HepG2 (cell line): Measurements from ENCODE around the gene RPA1. TPM values are rescaled to one million over a fixed set of nuclear protein-coding genes. Genes with fewer than 3 reads are reported as not detected.
A peak's percentile ranks its signal among the peaks of the same experiment; 100 is the strongest.

Source experiments
- ATAC-seq: fragments of 200-7000 bp; cut with Tn5 transposase; 3 replicates; pipeline ENCODE4 v1.9.1; 2020; ENCODE audit warnings: mild to moderate bottlenecking, moderate library complexity
- BruUV-seq: library from RNA; stranded (reverse); fragments of 400-500 nt; replicated peaks from 2 replicates; lab custom pipeline; 2021; lab: Mats Ljungman, UMichigan
- CTCF ChIA-PET: fragments of 300-600 bp; formaldehyde crosslinking; extraction: SDS; loops from one replicate; lab custom pipeline; 2021; ENCODE audit warnings: low total read pairs, inconsistent platforms, low intra/inter-chr PET ratio; lab: Yijun Ruan, JAX
- POLR2A ChIA-PET: fragments of 350-600 bp; sonication (Branson Sonifier 250); formaldehyde crosslinking; loops from one replicate; lab custom pipeline; 2020; ENCODE audit warnings: antibody characterized with exemption, inconsistent platforms; lab: Yijun Ruan, JAX
- DNase-seq: peaks from one replicate; pipeline ENCODE4 v3.0.0-alpha.2; 2015; ENCODE audit warnings: low spot score
- FAIRE-seq: peaks from 3 replicates; lab custom pipeline; 2011; peaks lifted over from hg19 to GRCh38; lab: Jason Lieb, UNC
- H2AFZ ChIP-seq: one replicate; pipeline ENCODE4 v1.6.1; 2011; ENCODE audit warnings: low read length, inconsistent platforms
- H3K27ac ChIP-seq: fragments of 300-600 bp; 3 replicates; pipeline ENCODE4 v1.8.0; 2011; ENCODE audit warnings: mixed run types, mild to moderate bottlenecking, mixed read lengths, low read length, inconsistent platforms; ENCODE audit not compliant: insufficient read depth; ENCODE audit errors: extremely low read length
- H3K27me3 ChIP-seq, 2 experiments: fragments of 200-600 bp in 1 of 2; 2 replicates in 1 of 2; 3 replicates in 1 of 2; pipeline versions ENCODE4 v1.6.0 to v1.8.0; 2011; ENCODE audit warnings: low read length in 2 of 2, mild to moderate bottlenecking in 2 of 2, moderate library complexity in 2 of 2, inconsistent platforms in 1 of 2; ENCODE audit not compliant: insufficient read depth in 2 of 2, control insufficient read depth in 1 of 2
- H3K36me3 ChIP-seq, 2 experiments: fragments of 200-600 bp in 1 of 2; replicated peaks in 1 of 2; 2 replicates in 1 of 2; 3 replicates in 1 of 2; pipeline versions ENCODE4 v1.5.1 to v1.8.0; 2011; ENCODE audit warnings: low read length in 2 of 2, inconsistent platforms in 1 of 2; ENCODE audit not compliant: insufficient read depth in 2 of 2, control insufficient read depth in 1 of 2
- H3K4me1 ChIP-seq: 2 replicates; pipeline ENCODE4 v1.5.1; 2012; ENCODE audit warnings: low read length, inconsistent platforms; ENCODE audit not compliant: insufficient read depth
- H3K4me2 ChIP-seq: 2 replicates; pipeline ENCODE4 v1.6.0; 2011; ENCODE audit warnings: low read depth, low read length, inconsistent platforms
- H3K4me3 ChIP-seq, 3 experiments: fragments of 200-600 bp in 1 of 3; sonication (generic), shearing (Covaris generic) in 1 of 3; replicated peaks in 1 of 3; 2 replicates each; pipeline ENCODE4 v1.5.1; 2011 to 2016; ENCODE audit warnings: low read length in 3 of 3, inconsistent platforms in 2 of 3, low read depth in 2 of 3, mild to moderate bottlenecking in 2 of 3, control low read depth in 1 of 3, mixed read lengths in 1 of 3; ENCODE audit not compliant: insufficient read depth in 1 of 3
- H3K79me2 ChIP-seq: one replicate; pipeline ENCODE4 v1.6.1; 2011; ENCODE audit warnings: low read length, inconsistent platforms; ENCODE audit not compliant: insufficient read depth
- H3K9ac ChIP-seq: 2 replicates; pipeline ENCODE4 v1.6.0; 2011; ENCODE audit warnings: mild to moderate bottlenecking, low read depth, low read length, inconsistent platforms; ENCODE audit not compliant: insufficient read depth
- H3K9me3 ChIP-seq: 2 replicates; pipeline ENCODE4 v1.5.1; 2012; ENCODE audit warnings: mild to moderate bottlenecking, low read length
- H4K20me1 ChIP-seq: 2 replicates; pipeline ENCODE4 v1.6.0; 2011; ENCODE audit warnings: inconsistent platforms, mild to moderate bottlenecking, low read length, moderate library complexity; ENCODE audit not compliant: insufficient read depth
- CCAR2 ChIP-seq: fragments of 200-400 bp; formaldehyde crosslinking; optimal IDR thresholded peaks from 2 replicates; pipeline ENCODE3; 2018; ENCODE audit warnings: low read depth, mild to moderate bottlenecking, low read length, moderate library complexity
- HOXA3 ChIP-seq: sonication (generic); formaldehyde crosslinking; IDR thresholded peaks from 2 replicates; pipeline ENCODE4 v1.5.0; 2020; ENCODE audit warnings: missing genetic modification reagents
- NKX3-1 ChIP-seq: sonication (generic); formaldehyde crosslinking; IDR thresholded peaks from 2 replicates; pipeline ENCODE4 v1.5.0; 2020; ENCODE audit warnings: missing genetic modification reagents
- RXRB ChIP-seq: IDR thresholded peaks from 2 replicates; pipeline ENCODE4 v1.6.1; 2016; ENCODE audit warnings: borderline replicate concordance, missing genetic modification reagents, missing compliant biosample characterization
- SAFB2 ChIP-seq: sonication (generic); formaldehyde crosslinking; IDR thresholded peaks from 2 replicates; pipeline ENCODE4 v1.5.1; 2020; ENCODE audit warnings: missing genetic modification reagents, low read depth, mild to moderate bottlenecking, borderline replicate concordance
- TFE3 ChIP-seq: IDR thresholded peaks from 2 replicates; pipeline ENCODE4 v1.6.1; 2016
- TGIF2 ChIP-seq: IDR thresholded peaks from 2 replicates; pipeline ENCODE4 v1.6.1; 2016; ENCODE audit warnings: control low read depth, missing compliant biosample characterization
- U2AF2 ChIP-seq: fragments of 200-400 bp; formaldehyde crosslinking; IDR thresholded peaks from 2 replicates; pipeline ENCODE4 v1.6.1; 2017; ENCODE audit warnings: low read depth, mild to moderate bottlenecking, low read length
- ZBTB42 ChIP-seq: sonication (generic); formaldehyde crosslinking; IDR thresholded peaks from 2 replicates; pipeline ENCODE4 v1.5.0; 2020; ENCODE audit warnings: mild to moderate bottlenecking, missing genetic modification reagents
- ZFX ChIP-seq: sonication (generic); formaldehyde crosslinking; IDR thresholded peaks from 2 replicates; pipeline ENCODE4 v1.4.0; 2020; ENCODE audit warnings: mild to moderate bottlenecking, low read depth, missing genetic modification reagents, moderate library complexity
- ZGPAT ChIP-seq: IDR thresholded peaks from 2 replicates; pipeline ENCODE4 v1.6.1; 2016; ENCODE audit warnings: mild to moderate bottlenecking
- ZMAT3 ChIP-seq: sonication (generic); formaldehyde crosslinking; conservative IDR thresholded peaks from 2 replicates; pipeline ENCODE4 v1.7.0; 2021; ENCODE audit warnings: missing genetic modification reagents
- ZNF337 ChIP-seq: sonication (generic); formaldehyde crosslinking; IDR thresholded peaks from 2 replicates; pipeline ENCODE4 v1.5.1; 2020; ENCODE audit warnings: missing genetic modification reagents, low read depth, mild to moderate bottlenecking, borderline replicate concordance
- ZNF720 ChIP-seq: sonication (generic); formaldehyde crosslinking; IDR thresholded peaks from 2 replicates; pipeline ENCODE4 v1.4.0; 2020; ENCODE audit warnings: missing genetic modification reagents
- WGBS: methylation state at CpG from one replicate; pipeline ENCODE4 v1.1.6; 2017; ENCODE audit warnings: low lambda C conversion rate; 5-methylcytosine and 5-hydroxymethylcytosine counted together
- in situ Hi-C: cut with HindIII; loops from 2 replicates; pipeline ENCODE4 v1.10.0; 2017; ENCODE audit warnings: low pct_unique_long_range_greater_than_20kb; ENCODE audit not compliant: extremely low pct_ligation_motif_present
- intact Hi-C: fragments of 100-400 bp; cut with micrococcal nuclease; formaldehyde crosslinking; loops from one replicate; pipeline ENCODE4 v1.10.0; 2022; ENCODE audit not compliant: unreplicated experiment
- polyA plus RNA-seq, 8 experiments: library from polyadenylated mRNA; depleted of rRNA in 3 of 8; stranded (reverse) in 7 of 8; unstranded in 1 of 8; fragments of >200 nt; fragmentation: Illumina TruSeq in 4 of 8; extraction: Trizol in 4 of 8; gene quantifications; 2 replicates each; pipeline versions ENCODE4 v1.2.1 to v1.2.3, GENCODE V29; 2011 to 2016; ENCODE audit warnings: low read depth in 4 of 8, missing spikeins in 1 of 8, mixed read lengths in 1 of 8; ENCODE audit not compliant: insufficient read depth in 1 of 8
- total RNA-seq, 5 experiments: library from RNA; depleted of rRNA; stranded (reverse); fragments of >200 nt; fragmentation: Illumina TruSeq; extraction: Trizol; gene quantifications; 2 replicates each; pipeline ENCODE4 v1.2.3, GENCODE V29; 2016; ENCODE audit warnings: low read depth in 1 of 5
- TF ChIP-seq, protein P1 (sequence below): fragments of 450-650 bp; IDR thresholded peaks from 2 replicates; pipeline ENCODE4 v1.6.1; 2016
- TF ChIP-seq, protein P2 (sequence below): IDR thresholded peaks from 2 replicates; pipeline ENCODE4 v1.6.1; 2016; ENCODE audit warnings: mild to moderate bottlenecking, missing biosample characterization, missing genetic modification reagents

Gene RPA1
- total and polyA plus RNA-seq, 2 of the 13 experiments (the other 11 are each of a cell fraction or from before 2014, with no cell fraction given), result 13.9 to 37.6 TPM

- intact Hi-C loops (no loop called here), in situ Hi-C loops (no loop called here)
- Histone ChIP-seq H3K4me1 (peaks cover 7% of the 10 kb centered on the region; the same call in 1 of the 2 replicates), H3K4me3 (no peak overlapping the region), H4K20me1 (no peaks in the 10 kb centered on the region), H3K9me3 (no peaks in the 10 kb centered on the region), H2AFZ (no peak overlapping the region), H3K9ac (no peak overlapping the region), H3K36me3 (no peaks in the 10 kb centered on the region), H3K27ac (no peak overlapping the region), H3K4me2 (no peak overlapping the region), H3K79me2 (no peaks in the 10 kb centered on the region), H3K27me3 (peaks cover 14 to 39% of the 10 kb centered on the region in 2 experiments)
- DNase-seq (no peak), FAIRE-seq (no peak), ATAC-seq (no peak)
- TF ChIP-seq TFE3, result no peak
- TF ChIP-seq, protein P1, sequence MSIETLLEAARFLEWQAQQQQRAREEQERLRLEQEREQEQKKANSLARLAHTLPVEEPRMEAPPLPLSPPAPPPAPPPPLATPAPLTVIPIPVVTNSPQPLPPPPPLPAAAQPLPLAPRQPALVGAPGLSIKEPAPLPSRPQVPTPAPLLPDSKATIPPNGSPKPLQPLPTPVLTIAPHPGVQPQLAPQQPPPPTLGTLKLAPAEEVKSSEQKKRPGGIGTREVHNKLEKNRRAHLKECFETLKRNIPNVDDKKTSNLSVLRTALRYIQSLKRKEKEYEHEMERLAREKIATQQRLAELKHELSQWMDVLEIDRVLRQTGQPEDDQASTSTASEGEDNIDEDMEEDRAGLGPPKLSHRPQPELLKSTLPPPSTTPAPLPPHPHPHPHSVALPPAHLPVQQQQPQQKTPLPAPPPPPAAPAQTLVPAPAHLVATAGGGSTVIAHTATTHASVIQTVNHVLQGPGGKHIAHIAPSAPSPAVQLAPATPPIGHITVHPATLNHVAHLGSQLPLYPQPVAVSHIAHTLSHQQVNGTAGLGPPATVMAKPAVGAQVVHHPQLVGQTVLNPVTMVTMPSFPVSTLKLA, result peak; percentile 41
- ChIA-PET POLR2A (no interaction called here), CTCF (no interaction called here)
- no TSS peak for BruUV-seq
- 51% methylated on average over 9 of the region's 12 CpGs for WGBS
Observed at GRCh38 chr17:1928976-1929375, 99.2 kb downstream of the RPA1 start.

DNA sequence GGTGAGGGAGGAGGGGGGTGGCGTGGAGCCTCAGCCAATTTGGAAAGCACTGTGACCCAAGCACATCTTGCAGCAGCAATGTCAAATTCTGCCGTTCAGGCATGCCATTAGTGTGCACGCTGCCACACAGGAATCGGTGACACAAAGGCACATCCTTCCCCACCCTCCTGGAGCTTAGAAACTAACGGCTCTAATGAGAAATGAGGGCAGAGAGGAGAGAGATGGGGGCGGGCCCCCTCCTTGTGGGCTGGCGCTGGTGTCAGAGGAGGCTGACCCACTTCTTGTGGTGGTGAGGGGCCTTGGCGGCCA is 100.5 kb downstream of the RPA1 start:
- no peaks in the 10 kb centered on the region for H3K36me3 ChIP-seq
- no TSS peak for BruUV-seq
- no peak overlapping the region for H3K4me2 ChIP-seq
- H2AFZ ChIP-seq, result no peak overlapping the region
- H3K79me2 ChIP-seq, result no peaks in the 10 kb centered on the region
- H4K20me1 ChIP-seq, result no peaks in the 10 kb centered on the region
- in situ Hi-C loops, result no loop called here
- FAIRE-seq, result no peak
- WGBS, result 33% methylated on average over 6 of the region's 8 CpGs
- CTCF ChIA-PET, result no interaction called here
- no peak overlapping the region for H3K4me3 ChIP-seq
- no peak for ATAC-seq
- intact Hi-C loops, result no loop called here
- H3K27me3 ChIP-seq, result peaks cover 22 to 52% of the 10 kb centered on the region in 2 experiments
- no peak for DNase-seq
- POLR2A ChIA-PET, result no interaction called here
- no peak overlapping the region for H3K27ac ChIP-seq
- H3K9ac ChIP-seq, result no peak overlapping the region
- peaks cover 7% of the 10 kb centered on the region; the same call in 1 of the 2 replicates for H3K4me1 ChIP-seq
- no peaks in the 10 kb centered on the region for H3K9me3 ChIP-seq
- no peak for TF ChIP-seq ZGPAT (CRISPR knock-in tag)
- TF ChIP-seq ZFX, result no peak
- no peak for TF ChIP-seq ZNF720
- no peak for TF ChIP-seq RXRB
- no peak for TF ChIP-seq HOXA3 (CRISPR knock-in tag)
- no peak for TF ChIP-seq U2AF2
- TF ChIP-seq, protein P2, sequence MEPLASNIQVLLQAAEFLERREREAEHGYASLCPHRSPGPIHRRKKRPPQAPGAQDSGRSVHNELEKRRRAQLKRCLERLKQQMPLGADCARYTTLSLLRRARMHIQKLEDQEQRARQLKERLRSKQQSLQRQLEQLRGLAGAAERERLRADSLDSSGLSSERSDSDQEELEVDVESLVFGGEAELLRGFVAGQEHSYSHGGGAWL (CRISPR knock-in tag), result no peak
- no peak for TF ChIP-seq NKX3-1 (CRISPR knock-in tag)
- TF ChIP-seq ZBTB42 (CRISPR knock-in tag), result no peak
- no peak for TF ChIP-seq ZNF337 (CRISPR knock-in tag)
- TF ChIP-seq ZMAT3 (CRISPR knock-in tag), result no peak
- no peak for TF ChIP-seq TGIF2 (CRISPR knock-in tag)
- TF ChIP-seq CCAR2, result no peak
- no peak for TF ChIP-seq SAFB2 (CRISPR knock-in tag)
